Chondrocyte (in vitro differentiated cells): ENCODE measurements around the gene SYNPO2. TPM values are rescaled to one million over a fixed set of nuclear protein-coding genes. Genes with fewer than 3 reads are reported as not detected.

Experiments used
- DNase-seq: peaks from one replicate; pipeline ENCODE4 v3.0.0; 2021; ENCODE audit warnings: mixed read lengths, low spot score
- H3K27ac Mint-ChIP-seq: one replicate; pipeline ENCODE4 v1.8.0; 2021; ENCODE audit warnings: mild to moderate bottlenecking, moderate library complexity, mixed read lengths; ENCODE audit not compliant: unreplicated experiment
- H3K27me3 Mint-ChIP-seq: 2 replicates; pipeline ENCODE4 v1.8.0; 2021; ENCODE audit warnings: low read depth, mixed read lengths
- H3K36me3 Mint-ChIP-seq: 2 replicates; pipeline ENCODE4 v1.8.0; 2021; ENCODE audit warnings: low read depth, mixed read lengths
- H3K4me1 Mint-ChIP-seq: 2 replicates; pipeline ENCODE4 v1.8.0; 2021; ENCODE audit warnings: low read depth, mild to moderate bottlenecking, mixed read lengths
- H3K4me3 Mint-ChIP-seq: one replicate; pipeline ENCODE4 v1.8.0; 2021; ENCODE audit warnings: mild to moderate bottlenecking, moderate library complexity, mixed read lengths; ENCODE audit not compliant: unreplicated experiment
- H3K9me3 Mint-ChIP-seq: 2 replicates; pipeline ENCODE4 v1.8.0; 2021; ENCODE audit warnings: low read depth, mixed read lengths
- CTCF ChIP-seq: fragments of 200-600 bp; sonication (generic); IDR thresholded peaks from 2 replicates; pipeline ENCODE4 v1.5.0; 2021; ENCODE audit warnings: antibody characterized with exemption, mild to moderate bottlenecking, moderate library complexity
- total RNA-seq: library from RNA; stranded (reverse); gene quantifications from 3 replicates; pipeline ENCODE4 v1.2.1, GENCODE V29; 2021

Gene SYNPO2
- total RNA-seq, 1 donor from 2014 or later: 21.5 TPM

GRCh38 chr4:119099227-119099810, 210.7 kb downstream of the SYNPO2 start:
- Mint-ChIP-seq H3K36me3 (no peaks in the 10 kb centered on the region), H3K9me3 (no peaks in the 10 kb centered on the region), H3K27me3 (no peaks in the 10 kb centered on the region), H3K4me1 (peaks cover 31% of the 10 kb centered on the region), H3K4me3 (no peak overlapping the region), H3K27ac (no peak overlapping the region)
- no peak for DNase-seq
- no peak for TF ChIP-seq CTCF

- no peak overlapping the region for H3K27ac Mint-ChIP-seq
- H3K9me3 Mint-ChIP-seq: no peaks in the 10 kb centered on the region
- H3K36me3 Mint-ChIP-seq: no peaks in the 10 kb centered on the region
- peaks cover 42% of the 10 kb centered on the region for H3K4me1 Mint-ChIP-seq
- DNase-seq: no peak
- H3K4me3 Mint-ChIP-seq: no peak overlapping the region
- H3K27me3 Mint-ChIP-seq: no peaks in the 10 kb centered on the region
- no peak for TF ChIP-seq CTCF
Observed at GRCh38 chr4:119100655-119101054, 212.0 kb downstream of the SYNPO2 start.

GRCh38 chr4:119103263-119103662, 214.6 kb downstream of the SYNPO2 start:
- peaks cover 52% of the 10 kb centered on the region for H3K4me1 Mint-ChIP-seq
- H3K9me3 Mint-ChIP-seq: no peaks in the 10 kb centered on the region
- H3K36me3 Mint-ChIP-seq: no peaks in the 10 kb centered on the region
- no peak overlapping the region for H3K4me3 Mint-ChIP-seq
- H3K27me3 Mint-ChIP-seq: no peaks in the 10 kb centered on the region
- no peak for DNase-seq
- peak overlapping the region; percentile 86 for H3K27ac Mint-ChIP-seq
- TF ChIP-seq CTCF: no peak

- peak overlapping the region; percentile 60 for H3K27ac Mint-ChIP-seq
- H3K9me3 Mint-ChIP-seq: no peaks in the 10 kb centered on the region
- H3K4me1 Mint-ChIP-seq: peaks cover 45% of the 10 kb centered on the region
- no peak for DNase-seq
- H3K27me3 Mint-ChIP-seq: no peaks in the 10 kb centered on the region
- no peak for TF ChIP-seq CTCF
- no peak overlapping the region for H3K4me3 Mint-ChIP-seq
- H3K36me3 Mint-ChIP-seq: no peaks in the 10 kb centered on the region
Observed at GRCh38 chr4:119104644-119105273, 216.1 kb downstream of the SYNPO2 start.

- no peak overlapping the region for H3K27ac Mint-ChIP-seq
- TF ChIP-seq CTCF: no peak
- peaks cover 45% of the 10 kb centered on the region for H3K4me1 Mint-ChIP-seq
- no peak overlapping the region for H3K4me3 Mint-ChIP-seq
- no peaks in the 10 kb centered on the region for H3K9me3 Mint-ChIP-seq
- H3K27me3 Mint-ChIP-seq: no peaks in the 10 kb centered on the region
- H3K36me3 Mint-ChIP-seq: no peaks in the 10 kb centered on the region
- DNase-seq: no peak
Observed at GRCh38 chr4:119105605-119106004, 217.0 kb downstream of the SYNPO2 start.
